H9 (cell line): ENCODE measurements around the gene TMEM95. TPM values are rescaled to one million over a fixed set of nuclear protein-coding genes. Genes with fewer than 3 reads are reported as not detected.

Experiments
- DNase-seq: peaks from one replicate; pipeline ENCODE4 v3.0.0-alpha.2; 2017
- H2AFZ ChIP-seq: one replicate; pipeline ENCODE4 v1.6.1; 2013; ENCODE audit warnings: mild to moderate bottlenecking, low read length, control low read depth, moderate library complexity
- H2AK5ac ChIP-seq: 2 replicates; pipeline ENCODE4 v1.6.1; 2013; ENCODE audit warnings: low read length, control low read depth, mixed read lengths; ENCODE audit not compliant: insufficient read length
- H2BK120ac ChIP-seq: one replicate; pipeline ENCODE4 v1.6.1; 2013; ENCODE audit warnings: low read depth, mild to moderate bottlenecking, low read length, control low read depth, inconsistent platforms; ENCODE audit not compliant: poor library complexity, severe bottlenecking
- H2BK12ac ChIP-seq: 2 replicates; pipeline ENCODE4 v1.6.1; 2013; ENCODE audit warnings: low read length, control low read depth, mixed read lengths, low read depth; ENCODE audit not compliant: insufficient read length
- H2BK15ac ChIP-seq: 2 replicates; pipeline ENCODE4 v1.6.1; 2013; ENCODE audit warnings: low read depth, low read length, control low read depth
- H2BK20ac ChIP-seq: one replicate; pipeline ENCODE4 v1.6.1; 2013; ENCODE audit warnings: low read depth, mild to moderate bottlenecking, low read length, control low read depth, inconsistent platforms; ENCODE audit not compliant: poor library complexity, severe bottlenecking
- H2BK5ac ChIP-seq: 2 replicates; pipeline ENCODE4 v1.6.1; 2013; ENCODE audit warnings: low read length, control low read depth, mixed read lengths; ENCODE audit not compliant: insufficient read length
- H3K14ac ChIP-seq: 2 replicates; pipeline ENCODE4 v1.6.1; 2013; ENCODE audit warnings: low read length, control low read depth; ENCODE audit not compliant: insufficient read depth
- H3K18ac ChIP-seq: 2 replicates; pipeline ENCODE4 v1.6.1; 2013; ENCODE audit warnings: low read depth, mild to moderate bottlenecking, mixed read lengths, low read length, control low read depth; ENCODE audit not compliant: insufficient read length
- H3K23ac ChIP-seq: 2 replicates; pipeline ENCODE4 v1.6.1; 2013; ENCODE audit warnings: low read length, control low read depth, mixed read lengths, low read depth; ENCODE audit not compliant: insufficient read length
- H3K23me2 ChIP-seq: 2 replicates; pipeline ENCODE4 v1.6.1; 2013; ENCODE audit warnings: low read depth, mild to moderate bottlenecking, mixed read lengths, low read length, control low read depth; ENCODE audit not compliant: insufficient read length, poor library complexity, severe bottlenecking
- H3K27ac ChIP-seq: 2 replicates; pipeline ENCODE4 v1.5.1; 2013; ENCODE audit warnings: low read length, control low read depth, mixed read lengths, low read depth; ENCODE audit not compliant: insufficient read length
- H3K27me3 ChIP-seq: 2 replicates; pipeline ENCODE4 v1.6.1; 2013; ENCODE audit warnings: low read length, control low read depth, inconsistent platforms; ENCODE audit not compliant: insufficient read depth
- H3K4ac ChIP-seq: 2 replicates; pipeline ENCODE4 v1.6.1; 2013; ENCODE audit warnings: low read depth, mild to moderate bottlenecking, control low read depth, inconsistent platforms, low read length, moderate library complexity
- H3K4me1 ChIP-seq: 2 replicates; pipeline ENCODE4 v1.6.1; 2013; ENCODE audit warnings: low read length, control low read depth, inconsistent platforms; ENCODE audit not compliant: insufficient read depth
- H3K4me2 ChIP-seq: 2 replicates; pipeline ENCODE4 v1.6.1; 2013; ENCODE audit warnings: low read length, control low read depth, mixed read lengths; ENCODE audit not compliant: insufficient read length, insufficient read depth
- H3K56ac ChIP-seq: 2 replicates; pipeline ENCODE4 v1.6.1; 2013; ENCODE audit warnings: low read depth, mild to moderate bottlenecking, mixed read lengths, low read length, control low read depth; ENCODE audit not compliant: insufficient read length
- H3K79me1 ChIP-seq: 2 replicates; pipeline ENCODE4 v1.6.1; 2013; ENCODE audit warnings: low read depth, mild to moderate bottlenecking, moderate library complexity, low read length, control low read depth, inconsistent platforms; ENCODE audit not compliant: insufficient read depth, poor library complexity, severe bottlenecking
- H3K79me2 ChIP-seq: 2 replicates; pipeline ENCODE4 v1.6.1; 2013; ENCODE audit warnings: low read length, control low read depth, inconsistent platforms; ENCODE audit not compliant: insufficient read depth
- H3K9ac ChIP-seq: 2 replicates; pipeline ENCODE4 v1.6.1; 2013; ENCODE audit warnings: low read length, control low read depth, mixed read lengths; ENCODE audit not compliant: insufficient read length; ENCODE audit errors: extremely low read depth
- H3K9me3 ChIP-seq: one replicate; pipeline ENCODE4 v1.6.1; 2013; ENCODE audit warnings: low read depth, low read length, inconsistent platforms; ENCODE audit not compliant: control insufficient read depth
- H3T11ph ChIP-seq: one replicate; pipeline ENCODE4 v1.6.1; 2013; ENCODE audit warnings: mild to moderate bottlenecking, low read length, control low read depth, inconsistent platforms
- H4K20me1 ChIP-seq: one replicate; pipeline ENCODE4 v1.6.1; 2013; ENCODE audit not compliant: control insufficient read depth, insufficient read length, insufficient read depth
- H4K5ac ChIP-seq: 2 replicates; pipeline ENCODE4 v1.6.1; 2013; ENCODE audit warnings: low read depth, mild to moderate bottlenecking, mixed read lengths, low read length, control low read depth; ENCODE audit not compliant: insufficient read length
- H4K8ac ChIP-seq: replicated peaks from 2 replicates; pipeline ENCODE4 v1.6.1; 2013; ENCODE audit warnings: low read length, control low read depth, mixed read lengths, low read depth; ENCODE audit not compliant: insufficient read length
- H4K91ac ChIP-seq: 2 replicates; pipeline ENCODE4 v1.6.1; 2013; ENCODE audit warnings: low read depth, mild to moderate bottlenecking, moderate library complexity, mixed read lengths, low read length, control low read depth; ENCODE audit not compliant: insufficient read length
- H3K27ac Mint-ChIP-seq, 3 experiments: 2 replicates in 2 of 3; 3 replicates in 1 of 3; pipeline ENCODE4 v1.8.0; 2020 to 2021; ENCODE audit warnings: mixed read lengths in 3 of 3, mild to moderate bottlenecking in 1 of 3, moderate library complexity in 1 of 3
- H3K27me3 Mint-ChIP-seq: 2 replicates; pipeline ENCODE4 v1.8.0; 2021; ENCODE audit warnings: low read depth, mild to moderate bottlenecking, moderate library complexity, mixed read lengths
- H3K36me3 Mint-ChIP-seq, 3 experiments: 2 replicates in 2 of 3; 3 replicates in 1 of 3; pipeline ENCODE4 v1.8.0; 2020 to 2021; ENCODE audit warnings: low read depth in 3 of 3, mixed read lengths in 3 of 3; ENCODE audit not compliant: insufficient read depth in 1 of 3
- H3K4me1 Mint-ChIP-seq, 2 experiments: 2 replicates each; pipeline ENCODE4 v1.8.0; 2020; ENCODE audit warnings: mixed read lengths in 2 of 2
- H3K4me3 Mint-ChIP-seq, 2 experiments: 2 replicates in 1 of 2; 3 replicates in 1 of 2; pipeline ENCODE4 v1.8.0; 2020 to 2021; ENCODE audit warnings: mild to moderate bottlenecking in 2 of 2, mixed read lengths in 2 of 2, moderate library complexity in 1 of 2
- H3K9me3 Mint-ChIP-seq, 2 experiments: 2 replicates in 1 of 2; 3 replicates in 1 of 2; pipeline ENCODE4 v1.8.0; 2020; ENCODE audit warnings: mild to moderate bottlenecking in 2 of 2, mixed read lengths in 2 of 2, moderate library complexity in 1 of 2
- WGBS: extraction: QIAGEN DNeasy Blood & Tissue Kit; methylation state at CpG from one replicate; pipeline ENCODE4 v1.1.7; 2013; ENCODE audit warnings: missing lambda C conversion rate, low lambda C conversion rate, mixed read lengths; ENCODE audit not compliant: insufficient read length; ENCODE audit errors: extremely low coverage; 5-methylcytosine and 5-hydroxymethylcytosine counted together
- total RNA-seq: library from RNA; stranded (reverse); gene quantifications from 2 replicates; pipeline ENCODE4 v1.2.1, GENCODE V29; 2021
- TF ChIP-seq, protein P1 (sequence below): fragments of 200-600 bp; sonication (generic); conservative IDR thresholded peaks from 3 replicates; pipeline ENCODE4 v1.8.0; 2021; ENCODE audit warnings: antibody characterized with exemption, mild to moderate bottlenecking

Gene TMEM95
- total RNA-seq, 1 experiment from 2014 or later, result not detected

DNA sequence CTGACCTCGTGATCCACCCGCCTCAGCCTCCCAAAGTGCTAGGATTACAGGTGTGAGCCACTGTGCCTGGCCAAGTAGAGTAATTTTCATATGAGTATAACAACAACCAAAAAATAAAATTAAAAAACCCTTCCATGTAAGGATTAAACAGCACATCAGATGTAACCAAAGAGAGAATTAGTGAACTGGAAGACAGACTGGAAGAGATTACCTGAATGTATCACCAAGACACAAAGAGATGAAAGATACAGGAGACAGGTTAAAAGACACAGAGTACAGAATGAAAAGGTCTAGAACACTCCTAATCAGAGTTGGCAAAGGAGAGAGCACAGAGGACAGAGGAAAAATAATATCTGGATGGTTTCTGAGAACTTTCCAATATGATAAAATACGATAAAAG is 24.2 kb downstream of the TMEM95 start:
- Mint-ChIP-seq H3K36me3 (peaks cover 5 to 7% (median 5%) of the 10 kb centered on the region in 3 experiments; a peak in 5 of 7 replicates), H3K4me1 (peaks cover 18% of the 10 kb centered on the region in 2 experiments), H3K27me3 (peaks cover 49% of the 10 kb centered on the region), H3K27ac (no peak overlapping the region), H3K4me3 (no peak overlapping the region; a peak in 1 of 5 replicates), H3K9me3 (peaks cover 7% of the 10 kb centered on the region in 2 experiments)
- H3K23me2 ChIP-seq, result peaks cover 14% of the 10 kb centered on the region
- no peak overlapping the region for H2BK120ac ChIP-seq
- H3K14ac ChIP-seq, result no peak overlapping the region
- no peaks in the 10 kb centered on the region for H3K9me3 ChIP-seq
- no peak overlapping the region for H3K23ac ChIP-seq
- no peak for DNase-seq
- no peak overlapping the region for H4K91ac ChIP-seq
- no peak overlapping the region for H3T11ph ChIP-seq
- no peak overlapping the region for H3K9ac ChIP-seq
- H2AK5ac ChIP-seq, result no peak overlapping the region
- H4K8ac ChIP-seq, result no peak overlapping the region
- no peaks in the 10 kb centered on the region for H3K79me1 ChIP-seq
- no peak overlapping the region for H4K5ac ChIP-seq
- H4K20me1 ChIP-seq, result no peaks in the 10 kb centered on the region
- H2AFZ ChIP-seq, result no peak overlapping the region
- no peak overlapping the region for H3K4ac ChIP-seq
- H2BK15ac ChIP-seq, result no peak overlapping the region
- no peaks in the 10 kb centered on the region for H3K79me2 ChIP-seq
- TF ChIP-seq, protein P1, sequence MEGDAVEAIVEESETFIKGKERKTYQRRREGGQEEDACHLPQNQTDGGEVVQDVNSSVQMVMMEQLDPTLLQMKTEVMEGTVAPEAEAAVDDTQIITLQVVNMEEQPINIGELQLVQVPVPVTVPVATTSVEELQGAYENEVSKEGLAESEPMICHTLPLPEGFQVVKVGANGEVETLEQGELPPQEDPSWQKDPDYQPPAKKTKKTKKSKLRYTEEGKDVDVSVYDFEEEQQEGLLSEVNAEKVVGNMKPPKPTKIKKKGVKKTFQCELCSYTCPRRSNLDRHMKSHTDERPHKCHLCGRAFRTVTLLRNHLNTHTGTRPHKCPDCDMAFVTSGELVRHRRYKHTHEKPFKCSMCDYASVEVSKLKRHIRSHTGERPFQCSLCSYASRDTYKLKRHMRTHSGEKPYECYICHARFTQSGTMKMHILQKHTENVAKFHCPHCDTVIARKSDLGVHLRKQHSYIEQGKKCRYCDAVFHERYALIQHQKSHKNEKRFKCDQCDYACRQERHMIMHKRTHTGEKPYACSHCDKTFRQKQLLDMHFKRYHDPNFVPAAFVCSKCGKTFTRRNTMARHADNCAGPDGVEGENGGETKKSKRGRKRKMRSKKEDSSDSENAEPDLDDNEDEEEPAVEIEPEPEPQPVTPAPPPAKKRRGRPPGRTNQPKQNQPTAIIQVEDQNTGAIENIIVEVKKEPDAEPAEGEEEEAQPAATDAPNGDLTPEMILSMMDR, result no peak
- no peak overlapping the region for H2BK12ac ChIP-seq
- H3K4me1 ChIP-seq, result no peaks in the 10 kb centered on the region
- H3K27ac ChIP-seq, result no peak overlapping the region
- H3K56ac ChIP-seq, result no peak overlapping the region
- no peak overlapping the region for H3K4me2 ChIP-seq
- no peak overlapping the region for H2BK20ac ChIP-seq
- H3K18ac ChIP-seq, result no peak overlapping the region
- no peak overlapping the region for H2BK5ac ChIP-seq
- peaks cover 11% of the 10 kb centered on the region; the same call in 1 of the 2 replicates for H3K27me3 ChIP-seq
- WGBS, result no CpG with 5 or more reads among the region's 3 CpGs
